Measurements from ENCODE around the gene ARHGAP23. TPM values are rescaled to one million over a fixed set of nuclear protein-coding genes. Genes with fewer than 3 reads are reported as not detected.

Gene ARHGAP23
- polyA plus RNA-seq, 3 donors from 2014 or later = not detected

DNA sequence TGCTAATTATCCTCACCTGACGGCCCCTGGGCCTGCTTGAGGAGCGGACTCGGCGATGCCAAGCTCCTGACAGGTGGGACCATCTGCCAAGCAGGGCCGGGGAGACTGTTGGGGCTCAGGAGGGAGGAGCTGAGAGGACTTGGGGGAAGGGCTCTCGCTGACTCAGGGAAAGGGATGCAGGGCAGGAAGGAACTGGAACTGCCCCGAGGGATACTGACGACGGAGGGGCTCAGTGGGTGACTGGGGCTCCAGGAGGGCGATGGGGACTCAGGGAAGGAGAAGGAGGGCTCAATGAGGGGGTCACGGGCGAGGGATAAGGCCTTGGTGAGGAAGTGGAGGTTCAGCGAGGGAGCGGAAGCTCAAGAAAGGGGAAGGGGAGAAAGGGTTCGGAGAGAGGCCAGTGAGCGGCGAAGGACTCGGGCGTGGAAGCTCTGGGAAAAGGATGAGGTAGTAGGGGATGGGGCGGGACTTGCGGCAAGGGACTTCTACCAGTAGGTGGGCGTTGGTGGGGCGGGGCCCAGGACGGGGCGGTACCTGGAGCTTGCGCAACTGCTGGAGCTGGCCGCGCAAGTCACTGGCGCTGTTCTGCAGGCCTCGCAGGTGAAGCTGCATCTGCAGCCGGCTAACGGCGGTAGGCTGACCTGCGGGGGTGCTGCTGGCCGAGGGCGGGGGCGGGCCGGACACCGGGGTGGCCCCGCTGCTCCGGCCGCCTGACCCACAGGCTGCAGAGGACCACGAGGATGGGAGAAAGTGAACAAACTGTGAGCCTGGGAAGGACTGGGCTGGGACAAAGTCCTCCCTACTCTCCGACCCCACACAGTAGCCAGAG lies 131.0 kb downstream of the ARHGAP23 start:
- peaks cover 17 to 30% of the 10 kb centered on the region in 2 donors for H3K4me1 Mint-ChIP-seq
- peak overlapping the region; percentile 89 to 97 (median 94) for H3K4me3 Mint-ChIP-seq
- no peaks in the 10 kb centered on the region for H3K36me3 Mint-ChIP-seq
- no peaks in the 10 kb centered on the region for H3K9me3 Mint-ChIP-seq
- H3K27ac Mint-ChIP-seq = peak overlapping the region in 5 of 6 donors; percentile 29 to 90 (median 68)
- peaks cover 13 to 23% (median 18%) of the 10 kb centered on the region in 3 donors for H3K27me3 Mint-ChIP-seq (ENCODE audit: low read depth in 3 of 3)
- peak; percentile 70 to 78 (median 73) for DNase-seq

DNA sequence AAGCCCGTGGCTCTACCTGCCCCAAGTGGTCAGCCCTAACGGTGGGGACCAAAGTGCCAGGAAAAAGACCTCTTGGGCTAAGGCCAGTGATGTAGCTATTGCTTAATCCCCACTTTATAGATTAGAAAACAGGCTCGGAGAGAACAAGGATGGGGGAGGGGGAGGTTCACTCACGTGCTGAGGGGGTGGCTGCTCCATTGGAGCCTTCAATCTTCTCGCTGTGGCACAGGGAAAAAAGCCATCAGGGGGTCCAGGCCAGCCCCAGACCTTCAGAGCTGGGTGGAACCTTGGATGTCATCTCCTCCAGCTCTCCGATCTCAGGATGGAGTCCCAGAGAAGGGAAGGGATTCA lies 131.6 kb downstream of the ARHGAP23 start:
- no peak overlapping the region for H3K27ac Mint-ChIP-seq
- H3K9me3 Mint-ChIP-seq = no peaks in the 10 kb centered on the region
- peaks cover 17 to 30% of the 10 kb centered on the region in 2 donors for H3K4me1 Mint-ChIP-seq
- no peaks in the 10 kb centered on the region for H3K36me3 Mint-ChIP-seq
- peaks cover 13 to 26% (median 18%) of the 10 kb centered on the region in 3 donors for H3K27me3 Mint-ChIP-seq (ENCODE audit: low read depth in 3 of 3)
- DNase-seq = no peak
- H3K4me3 Mint-ChIP-seq = peak overlapping the region in 2 of 5 donors; percentile 18 to 92

DNA sequence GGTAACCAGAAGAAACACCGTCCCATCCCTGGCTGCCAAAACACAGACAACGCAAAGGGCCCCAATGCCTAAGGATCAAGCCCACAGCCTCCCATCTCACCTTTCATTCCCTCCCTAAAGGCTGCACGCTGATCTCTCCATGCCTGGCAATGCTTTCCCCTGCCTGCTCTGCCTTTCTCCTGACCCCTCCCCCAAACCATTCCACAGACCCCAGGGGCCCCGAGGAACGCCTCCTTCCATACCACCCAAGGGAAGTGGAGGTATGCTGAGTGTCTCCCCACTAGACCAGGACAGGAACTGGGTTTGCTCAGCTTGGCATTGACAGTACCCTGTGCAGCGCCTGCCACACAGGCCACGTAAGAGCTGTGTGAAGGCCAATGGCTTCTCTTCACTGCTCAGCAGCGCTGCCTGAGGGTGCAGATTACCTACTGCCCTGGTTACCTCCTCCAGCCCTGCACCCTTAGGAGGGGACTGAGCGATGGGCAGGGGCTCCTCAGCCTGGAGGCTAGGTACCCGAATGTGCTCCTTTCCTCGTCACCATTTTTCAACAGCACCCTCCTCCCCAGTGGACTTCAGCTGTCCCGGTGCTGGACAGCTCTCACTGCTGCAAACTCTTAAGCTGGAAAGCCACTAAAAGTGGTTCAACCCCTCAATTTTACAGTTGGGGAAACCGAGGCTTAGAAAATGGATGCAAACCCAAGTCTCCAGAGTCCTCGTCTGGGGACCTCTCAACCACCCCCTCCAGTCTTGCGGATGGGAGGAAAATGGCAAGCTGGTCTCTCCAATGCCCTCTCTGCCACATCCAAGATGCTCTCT lies 132.4 kb downstream of the ARHGAP23 start:
- H3K4me1 Mint-ChIP-seq = peaks cover 17 to 30% of the 10 kb centered on the region in 2 donors
- H3K9me3 Mint-ChIP-seq = no peaks in the 10 kb centered on the region
- DNase-seq = no peak
- no peaks in the 10 kb centered on the region for H3K36me3 Mint-ChIP-seq
- H3K27me3 Mint-ChIP-seq (ENCODE audit: low read depth in 3 of 3) = peaks cover 15 to 22% (median 20%) of the 10 kb centered on the region in 3 donors
- H3K27ac Mint-ChIP-seq = no peak overlapping the region
- peak overlapping the region in 4 of 5 donors; percentile 41 to 63 (median 51) for H3K4me3 Mint-ChIP-seq

DNA sequence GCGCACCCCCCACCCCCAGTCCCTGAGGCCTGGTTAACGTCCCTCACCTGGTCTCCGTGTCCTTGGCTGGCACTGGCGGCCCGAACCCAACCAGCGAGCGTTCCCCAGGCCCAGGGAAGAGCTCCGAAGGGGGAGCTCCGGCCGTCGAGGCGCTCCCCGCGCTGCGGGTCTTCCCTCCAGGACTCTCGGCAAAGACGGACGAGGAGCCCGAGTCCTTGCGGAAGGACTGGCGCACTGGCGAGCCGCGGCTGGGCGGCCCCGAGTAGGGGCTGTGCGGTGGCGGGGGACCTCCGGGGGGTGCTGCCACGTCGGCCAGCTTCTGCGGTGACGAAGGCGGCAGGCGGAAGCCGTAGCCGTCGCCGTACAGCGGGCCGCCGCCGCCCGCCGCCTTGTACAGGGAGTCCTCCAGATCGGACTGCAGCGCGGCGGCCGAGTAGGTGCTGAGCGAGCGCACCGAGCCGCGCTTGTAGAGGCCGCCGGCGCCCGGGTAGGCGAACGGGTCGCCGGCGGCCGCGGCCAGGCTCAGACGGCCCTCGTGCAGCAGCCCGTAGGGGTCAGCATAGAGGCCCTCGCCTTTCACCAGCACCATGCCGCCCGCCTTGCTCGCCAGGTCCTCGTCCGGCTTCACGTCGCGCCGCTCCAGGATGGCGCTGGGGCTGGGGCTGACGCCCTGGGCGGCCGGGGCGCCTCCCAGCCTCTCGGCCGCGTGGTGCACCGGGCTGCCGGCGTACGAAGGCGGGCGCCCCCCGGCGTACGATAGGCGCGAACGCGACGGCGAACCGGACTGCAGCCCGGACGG lies 133.4 kb downstream of the ARHGAP23 start:
- H3K27me3 Mint-ChIP-seq (ENCODE audit: low read depth in 3 of 3) = peaks cover 15 to 28% (median 26%) of the 10 kb centered on the region in 3 donors
- H3K9me3 Mint-ChIP-seq = no peaks in the 10 kb centered on the region
- H3K27ac Mint-ChIP-seq = no peak overlapping the region
- H3K4me3 Mint-ChIP-seq = no peak overlapping the region
- no peak for DNase-seq
- no peaks in the 10 kb centered on the region for H3K36me3 Mint-ChIP-seq
- H3K4me1 Mint-ChIP-seq = peaks cover 17 to 30% of the 10 kb centered on the region in 2 donors

Other genes with a start within 250 kb of the ARHGAP23 start
- not detected for gene TBC1D3, start 235.9 kb upstream of the ARHGAP23 start, polyA plus RNA-seq
- gene MRPL45, start 131.3 kb upstream of the ARHGAP23 start, polyA plus RNA-seq = 10 to 100 TPM; 18.4 to 27.8 (median 26.6) TPM
- not detected for gene GPR179, start 84.5 kb upstream of the ARHGAP23 start, polyA plus RNA-seq
- gene SOCS7, start 76.6 kb upstream of the ARHGAP23 start, polyA plus RNA-seq = under 1 TPM; 0.62 to 0.77 (median 0.64) TPM
- not detected for gene SRCIN1, start 177.5 kb downstream of the ARHGAP23 start, polyA plus RNA-seq
- not detected for gene EPOP, start 246.5 kb downstream of the ARHGAP23 start, polyA plus RNA-seq